GM18909 (cell line): Measurements from ENCODE around the gene SH3RF2.
"Not testable (repeated sequence)": the region's sequence is repeated elsewhere in the genome, so short reads cannot be mapped to it uniquely, and the experiment has no call there.

Experiments
- ATAC-seq: cut with Tn5 transposase; IDR thresholded peaks from one replicate; pipeline ENCODE4 v1.9.1; 2021; ENCODE audit warnings: mild to moderate bottlenecking; ENCODE audit not compliant: unreplicated experiment, poor library complexity

The SH3RF2 gene

DNA sequence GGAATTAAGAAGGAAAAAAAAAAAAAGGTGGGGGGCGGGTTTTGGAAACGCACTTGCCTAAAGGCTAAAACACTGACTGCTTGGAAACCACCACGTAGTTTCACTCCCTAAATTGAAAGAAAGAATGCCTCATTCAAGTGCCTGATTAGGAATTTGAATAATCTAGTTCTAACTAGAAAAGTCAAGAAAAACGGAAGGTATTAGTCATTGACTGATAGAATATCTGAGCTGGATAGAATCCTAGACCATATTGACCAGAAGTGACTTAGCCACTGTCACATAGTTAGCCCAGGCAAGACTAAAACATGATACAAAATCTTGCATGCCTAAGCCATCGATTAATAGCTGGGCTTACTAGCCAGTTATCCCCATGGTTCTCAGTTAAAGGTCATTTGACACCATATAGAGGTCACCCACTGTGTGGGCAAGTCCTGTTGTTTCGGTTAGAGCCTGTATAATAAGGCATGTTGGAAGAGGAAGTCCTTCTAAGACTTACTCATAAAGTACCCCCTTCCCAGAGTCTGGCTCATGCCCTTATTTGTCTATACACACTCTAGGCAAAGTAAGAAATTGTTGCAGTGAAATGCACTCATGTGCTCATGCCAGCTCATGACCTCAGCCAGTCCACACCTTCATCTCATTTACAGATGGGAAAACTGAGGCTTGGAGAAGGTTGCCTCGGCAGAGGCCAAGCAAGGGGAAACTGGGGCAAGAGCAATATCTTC, 40.2 kb downstream of the SH3RF2 start:
- peak; percentile 86 for ATAC-seq

DNA sequence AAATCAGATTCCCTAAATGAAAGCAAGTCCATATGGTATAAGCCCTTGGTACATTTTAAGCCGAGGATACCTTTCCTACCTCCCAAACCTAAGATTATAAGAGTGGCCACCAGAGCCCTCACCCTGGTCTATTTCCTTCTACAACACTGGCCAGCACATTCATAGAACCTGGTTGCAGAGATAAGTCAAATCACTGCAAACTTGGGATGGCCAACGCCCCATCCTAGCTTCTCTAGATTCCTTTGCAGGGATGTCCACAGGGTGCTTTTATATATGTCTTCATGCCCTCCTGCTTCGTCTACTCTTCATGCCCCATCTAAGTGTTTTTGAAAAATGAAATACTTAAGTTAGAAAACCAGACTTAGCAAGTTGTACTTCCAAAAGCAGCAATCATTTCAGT, 41.8 kb downstream of the SH3RF2 start:
- ATAC-seq: no peak

DNA sequence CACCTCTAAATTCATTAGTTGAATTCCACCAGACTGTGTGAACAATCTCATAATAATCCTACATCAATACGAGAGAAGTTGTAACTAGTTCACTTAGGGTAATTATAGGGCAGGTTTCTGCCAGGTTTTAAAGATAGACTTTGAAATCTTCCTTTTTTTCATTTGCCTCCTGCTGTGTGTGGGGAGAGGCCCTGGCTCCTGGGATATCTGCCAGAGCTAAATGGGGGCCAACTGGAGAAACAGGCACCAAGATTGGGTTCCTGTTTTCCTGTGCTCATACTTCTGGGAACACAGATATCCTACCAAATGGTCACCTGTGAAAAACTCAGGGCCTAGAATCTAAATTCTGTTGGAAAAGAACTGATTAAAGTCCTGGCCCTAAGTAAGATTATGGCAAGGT, 42.3 kb downstream of the SH3RF2 start:
- ATAC-seq: no peak

- no peak for ATAC-seq
Measured at GRCh38 chr5:145979270-145980223, 43.2 kb downstream of the SH3RF2 start.

DNA sequence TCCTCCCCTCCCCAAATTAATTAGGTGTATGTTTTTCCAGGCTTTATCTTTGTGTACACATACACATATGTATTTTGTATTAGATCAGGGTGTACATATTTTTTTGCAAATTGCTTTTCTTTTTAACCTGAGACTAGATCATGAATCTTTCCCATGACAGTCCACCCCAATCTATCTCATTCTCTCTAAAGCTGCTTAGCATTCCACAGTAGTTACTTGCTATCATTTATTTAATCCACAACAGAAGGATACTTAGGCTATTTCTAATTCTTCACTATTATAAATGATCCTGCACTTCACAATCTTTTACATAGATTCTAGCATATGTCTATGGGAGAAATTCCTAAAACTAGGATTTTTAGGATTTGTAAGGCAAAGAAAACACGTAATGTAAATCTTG, 43.9 kb downstream of the SH3RF2 start:
- ATAC-seq: no peak

DNA sequence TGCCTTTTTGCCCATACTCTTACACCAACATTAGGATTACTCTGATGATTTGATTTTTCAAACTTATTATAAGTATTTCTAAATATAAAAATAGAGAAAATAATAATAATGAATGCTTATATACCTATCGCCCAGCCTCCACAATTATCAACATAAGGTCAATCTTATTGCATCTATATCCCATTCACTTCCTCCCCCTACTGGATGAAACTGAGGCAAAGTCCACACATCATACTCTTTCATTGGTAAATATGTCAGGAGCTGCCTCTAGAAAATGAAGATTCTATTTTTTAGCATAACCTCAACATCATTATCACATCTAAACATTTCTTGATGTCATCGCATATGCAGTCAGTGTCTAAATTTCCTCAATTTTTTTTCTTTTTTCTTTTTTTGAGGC, 44.3 kb downstream of the SH3RF2 start:
- ATAC-seq: no peak

- no peak for ATAC-seq
Measured at GRCh38 chr5:145981589-145982571, 45.5 kb downstream of the SH3RF2 start.

DNA sequence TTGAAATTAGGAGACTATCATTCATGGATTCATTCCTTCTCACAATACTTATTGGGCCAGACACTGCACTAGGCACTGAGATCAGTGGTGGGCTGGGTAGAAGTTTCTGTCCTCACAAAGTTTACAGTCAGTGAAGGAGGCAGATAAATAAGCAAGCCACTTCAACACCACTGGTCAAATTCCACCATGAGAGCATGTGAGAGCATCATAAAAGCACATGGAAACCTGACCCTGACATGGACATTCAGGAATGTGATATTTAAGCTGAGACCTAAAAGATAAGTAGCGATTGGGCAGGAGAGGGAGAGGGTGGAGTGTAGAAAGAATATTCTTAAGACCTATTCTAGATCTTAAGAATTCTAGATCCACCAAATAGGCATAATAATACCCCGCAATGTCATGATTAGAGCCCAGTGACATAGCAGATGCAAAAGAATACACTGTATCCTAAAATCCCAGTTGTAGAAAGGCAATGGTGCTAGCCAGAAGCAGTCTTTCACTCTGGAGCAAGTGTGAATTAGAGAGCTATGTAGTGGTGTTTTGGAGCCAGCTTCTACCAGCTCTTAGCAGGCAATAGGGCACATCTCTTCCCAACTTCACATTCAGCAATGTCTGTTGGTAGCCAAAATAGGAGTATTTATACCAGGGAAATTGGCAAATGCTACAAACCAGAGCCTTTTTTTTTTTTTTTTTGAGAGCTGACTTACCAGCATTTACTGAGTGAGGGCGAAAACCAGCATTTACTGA, 46.4 kb downstream of the SH3RF2 start:
- no peak for ATAC-seq

- ATAC-seq: no peak
Measured at GRCh38 chr5:145983446-145983845, 47.1 kb downstream of the SH3RF2 start.

- ATAC-seq: no peak
Measured at GRCh38 chr5:145984072-145984471, 47.7 kb downstream of the SH3RF2 start.

GRCh38 chr5:145987856-145988255, 51.5 kb downstream of the SH3RF2 start:
- ATAC-seq: no peak

GRCh38 chr5:145988993-145989392, 52.6 kb downstream of the SH3RF2 start:
- no peak for ATAC-seq

DNA sequence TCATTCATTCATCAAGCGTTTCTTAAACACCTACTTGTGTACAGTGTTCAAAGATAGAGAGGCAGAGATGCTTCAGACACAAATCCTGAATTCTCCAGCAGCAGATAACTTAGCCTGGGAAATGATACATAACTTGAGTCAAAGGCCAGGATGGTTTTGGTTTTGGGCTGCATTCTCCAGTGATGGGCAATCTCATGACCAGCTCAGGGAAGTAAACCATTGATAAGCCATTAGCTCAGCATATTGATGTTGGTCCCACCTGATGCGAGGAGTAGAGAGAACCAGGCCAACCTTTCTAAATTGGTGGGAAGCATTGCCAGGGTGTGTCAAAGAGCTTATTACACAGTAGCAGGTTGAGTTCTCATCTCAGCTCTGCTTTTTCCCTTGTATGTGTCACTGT, 53.0 kb downstream of the SH3RF2 start:
- no peak for ATAC-seq

DNA sequence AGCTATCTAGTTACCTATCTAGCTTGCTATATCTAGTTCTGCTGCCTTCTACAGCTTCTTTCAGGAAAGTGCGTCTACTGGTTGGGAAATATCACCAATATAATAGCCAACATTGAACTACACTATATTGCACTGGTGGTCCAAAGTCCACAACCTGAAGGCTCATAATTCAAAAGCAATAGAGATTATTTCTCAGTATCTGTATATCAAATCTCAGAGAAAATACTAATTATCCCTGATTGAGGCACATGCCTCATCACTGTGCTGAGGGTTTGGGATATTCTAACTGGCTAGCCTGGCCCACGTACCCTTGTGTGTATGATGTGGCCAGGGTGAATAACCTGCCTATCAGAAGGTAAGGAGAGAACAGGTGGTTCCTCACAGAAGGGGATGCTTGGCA, 53.8 kb downstream of the SH3RF2 start:
- ATAC-seq: no peak

GRCh38 chr5:145991044-145991575, 54.7 kb downstream of the SH3RF2 start:
- no peak for ATAC-seq

- ATAC-seq: not testable (repeated sequence)
Measured at GRCh38 chr5:145993538-145993937, 57.2 kb downstream of the SH3RF2 start.

- ATAC-seq: no peak
Measured at GRCh38 chr5:145996135-145996534, 59.8 kb downstream of the SH3RF2 start.

GRCh38 chr5:145999208-145999607, 62.8 kb downstream of the SH3RF2 start:
- no peak for ATAC-seq

- ATAC-seq: no peak
Measured at GRCh38 chr5:146000072-146000471, 63.7 kb downstream of the SH3RF2 start.
